Measurements from ENCODE around the gene GRIP1.

- no peak for TF ChIP-seq CTCF (IDR thresholded peaks at IDR 0.05; ENCODE audit: insufficient read depth, low read length)
- no peak for TF ChIP-seq GABPA (IDR thresholded peaks at IDR 0.05; ENCODE audit: low read depth)
These were observed 338.7 kb downstream of the GRIP1 start for GRCh38 chr12:66340131-66340530.
